ENCODE measurements around the gene CCDC43. TPM values are rescaled to one million over a fixed set of nuclear protein-coding genes. Genes with fewer than 3 reads are reported as not detected.
"Not testable (repeated sequence)": the region's sequence is repeated elsewhere in the genome, so short reads cannot be mapped to it uniquely, and the experiment has no call there.

Gene CCDC43, protein sequence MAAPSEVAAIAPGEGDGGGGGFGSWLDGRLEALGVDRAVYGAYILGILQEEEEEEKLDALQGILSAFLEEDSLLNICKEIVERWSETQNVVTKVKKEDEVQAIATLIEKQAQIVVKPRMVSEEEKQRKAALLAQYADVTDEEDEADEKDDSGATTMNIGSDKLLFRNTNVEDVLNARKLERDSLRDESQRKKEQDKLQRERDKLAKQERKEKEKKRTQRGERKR
- 23.5 and 26.1 TPM in 2 replicates for total RNA-seq (2014; rRNA removed; shearing (Covaris generic))

DNA sequence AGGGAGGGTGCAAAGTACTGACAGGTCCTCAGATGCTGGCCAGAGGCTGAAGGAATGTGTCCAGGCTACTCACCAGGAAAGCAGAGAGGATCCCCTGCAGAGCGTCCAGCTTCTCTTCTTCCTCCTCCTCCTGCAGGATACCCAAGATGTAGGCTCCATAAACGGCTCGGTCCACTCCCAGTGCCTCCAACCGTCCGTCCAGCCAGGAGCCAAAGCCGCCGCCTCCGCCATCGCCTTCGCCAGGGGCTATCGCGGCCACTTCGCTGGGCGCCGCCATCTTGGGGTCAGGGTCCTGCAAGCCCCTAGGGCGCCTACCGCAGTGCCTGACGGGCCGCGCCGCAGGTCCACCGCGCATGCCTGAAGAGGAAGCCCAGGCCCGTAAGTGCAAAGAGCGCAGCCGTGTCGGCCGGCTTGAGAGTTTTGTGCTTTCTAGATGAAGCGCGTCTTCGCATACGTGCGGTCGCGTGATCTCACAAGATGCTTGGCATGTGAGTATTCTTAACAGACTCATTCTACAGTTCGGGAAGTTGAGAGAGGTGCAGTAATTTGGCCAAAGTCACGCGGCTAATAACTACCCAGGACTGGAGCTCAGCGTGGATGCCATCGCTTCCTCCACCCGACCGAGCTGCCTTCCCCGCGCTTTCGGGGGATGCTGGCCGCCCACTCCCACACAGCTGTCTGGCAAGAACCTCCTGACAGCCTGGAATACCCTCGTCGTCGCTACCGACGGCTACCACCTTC, at the start of gene CCDC43:
CCDC43 (minus strand) TSS at position 300 of the 741 bp plus-strand sequence; CDS start at position 277, 23 bp downstream.
- DNase-seq (ENCODE audit: low read depth): peak; percentile 91

DNA sequence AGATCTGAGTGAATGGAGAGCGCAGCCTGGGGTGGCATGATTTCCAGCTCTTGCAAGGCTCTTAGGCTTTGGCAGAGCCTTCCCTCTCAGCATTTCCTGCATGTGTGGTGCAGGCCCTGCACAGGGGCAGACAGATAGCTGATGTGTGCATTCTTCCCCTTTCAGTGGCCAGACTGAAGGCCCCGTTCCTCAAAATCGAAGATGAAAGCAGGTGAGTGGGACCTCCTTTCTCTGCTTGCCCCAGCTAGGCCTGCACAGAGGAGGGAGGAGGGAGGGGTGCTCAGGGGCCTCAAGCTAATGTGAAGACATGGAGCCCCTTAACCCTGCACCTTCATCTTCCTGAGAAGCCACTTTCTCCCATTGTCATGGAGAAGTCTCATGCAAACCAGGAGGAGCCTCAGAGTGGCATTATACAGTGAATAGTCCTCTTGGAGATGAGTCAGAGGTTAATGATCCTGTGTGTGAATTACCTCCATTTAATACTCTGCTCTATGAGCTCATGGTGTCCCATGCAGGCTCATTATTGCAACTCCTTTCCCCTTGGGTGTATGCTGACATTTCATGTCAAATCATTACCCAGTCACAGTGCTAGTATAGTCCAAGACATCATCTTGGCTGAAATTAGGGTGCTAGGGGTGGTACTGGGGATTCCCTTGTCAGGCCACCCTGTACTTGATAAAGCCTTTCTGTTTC, 48.8 kb upstream of the CCDC43 start:
- DNase-seq (ENCODE audit: low read depth): no peak

DNA sequence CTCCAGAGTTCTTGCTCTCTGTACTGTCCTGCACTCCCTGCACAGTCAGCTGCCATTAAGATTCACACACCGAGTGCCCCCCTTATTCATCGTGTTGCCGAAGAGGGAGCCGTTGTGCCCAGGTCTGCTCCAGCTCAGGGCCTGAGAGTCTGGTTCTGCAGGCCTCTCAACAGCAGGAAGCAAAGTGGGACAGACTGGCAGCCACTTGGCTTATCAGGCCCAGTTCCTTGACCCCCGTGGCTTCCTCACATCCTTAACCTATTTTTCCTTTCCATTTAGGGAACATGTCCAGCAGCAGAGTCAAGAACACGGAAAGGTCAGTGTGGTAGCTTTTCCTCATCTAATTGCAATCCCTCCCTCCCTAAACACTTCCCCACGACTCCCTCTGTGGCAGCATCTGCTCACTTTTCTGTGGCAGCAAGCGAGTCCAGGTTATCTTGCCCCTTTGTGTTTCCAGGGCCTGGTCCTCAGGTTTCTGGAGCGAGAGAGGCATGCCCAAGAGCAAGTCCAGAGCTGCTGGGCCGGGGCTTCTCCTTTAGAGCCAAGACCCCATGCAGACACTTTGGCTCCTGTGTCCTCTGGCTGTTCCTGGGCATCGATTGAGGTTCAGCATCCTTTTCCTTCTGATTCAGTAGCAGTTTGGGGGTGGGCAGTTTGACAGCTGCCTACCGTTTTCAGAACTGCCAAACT, 47.1 kb upstream of the CCDC43 start:
- no peak for DNase-seq (ENCODE audit: low read depth)

DNA sequence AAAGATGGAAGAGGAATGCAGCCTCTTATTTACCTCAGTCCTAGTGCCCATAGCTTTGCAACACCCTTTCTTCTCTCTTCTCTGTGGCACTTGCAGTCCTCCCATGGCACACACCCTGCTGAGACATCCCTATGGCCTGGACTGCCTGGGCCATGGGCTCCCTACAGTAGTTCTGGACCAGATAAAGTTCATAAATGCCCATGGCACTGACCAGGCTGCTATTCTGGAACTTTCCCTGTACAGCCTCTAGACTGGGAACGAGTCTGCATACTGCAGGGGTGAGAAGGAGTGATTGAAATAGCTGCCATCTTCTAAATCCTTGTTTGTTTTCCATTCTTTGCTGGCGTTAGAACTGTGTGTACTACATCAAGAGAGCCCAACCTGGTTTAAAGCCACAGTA, 44.7 kb upstream of the CCDC43 start:
- DNase-seq (ENCODE audit: low read depth): no peak

DNA sequence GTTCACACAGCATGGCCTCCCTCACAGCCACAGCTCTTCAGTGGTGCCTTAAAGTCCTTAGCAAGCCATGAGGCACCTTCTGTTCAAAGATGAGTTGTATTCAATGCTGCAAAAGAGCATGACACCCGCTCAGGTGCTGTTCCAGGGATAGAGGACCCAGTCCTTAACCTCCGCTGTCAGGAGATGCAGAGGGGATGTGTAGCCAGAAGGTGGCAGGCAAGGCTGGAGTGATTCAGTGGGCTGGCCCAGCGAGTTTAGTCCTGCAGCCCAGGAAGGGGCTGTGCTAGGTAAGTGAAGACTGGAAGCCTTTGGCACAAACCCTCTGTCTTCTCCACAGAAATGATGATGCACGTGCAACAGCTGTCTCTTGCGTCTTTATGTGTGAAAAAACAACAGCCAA, 44.2 kb upstream of the CCDC43 start:
- no peak for DNase-seq (ENCODE audit: low read depth)

DNA sequence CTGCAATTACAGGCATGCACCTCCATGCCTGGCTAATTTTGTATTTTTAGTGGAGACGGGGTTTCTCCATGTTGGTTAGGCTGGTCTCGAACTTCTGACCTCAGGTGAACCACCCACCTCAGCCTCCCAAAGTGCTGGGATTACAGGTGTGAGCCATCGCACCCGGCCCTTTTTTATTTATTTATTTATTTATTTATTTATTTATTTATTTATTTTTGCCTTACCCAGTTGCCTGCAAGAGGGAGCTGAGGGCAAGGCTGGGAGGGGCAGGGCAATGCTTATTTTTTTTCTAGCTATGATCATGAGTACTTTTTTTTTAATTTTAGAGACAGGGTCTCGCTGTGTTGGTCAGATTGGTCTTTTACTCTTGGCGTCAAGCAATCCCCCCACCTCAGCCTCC, 36.5 kb upstream of the CCDC43 start:
- DNase-seq (ENCODE audit: low read depth): not testable (repeated sequence)

DNA sequence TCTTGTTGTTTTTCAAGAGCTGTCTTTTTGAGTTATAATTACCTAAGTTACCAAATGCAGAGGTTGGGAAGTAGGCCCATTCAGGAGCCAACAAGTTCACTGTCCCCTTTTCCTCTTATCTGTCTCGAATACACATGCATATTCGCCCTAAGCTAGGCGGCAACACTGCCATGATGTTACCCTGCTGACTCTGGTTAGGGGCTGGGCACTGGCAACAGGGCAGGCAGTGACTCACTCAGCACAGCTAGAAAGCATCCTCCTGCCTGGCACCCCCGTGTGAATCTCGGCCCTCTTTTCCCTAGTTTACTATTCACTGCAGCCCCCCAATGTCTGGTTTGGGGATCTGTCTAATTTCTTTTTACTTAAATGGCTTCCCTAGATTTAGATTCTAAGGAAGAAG, 32.7 kb upstream of the CCDC43 start:
- DNase-seq (ENCODE audit: low read depth): no peak

DNA sequence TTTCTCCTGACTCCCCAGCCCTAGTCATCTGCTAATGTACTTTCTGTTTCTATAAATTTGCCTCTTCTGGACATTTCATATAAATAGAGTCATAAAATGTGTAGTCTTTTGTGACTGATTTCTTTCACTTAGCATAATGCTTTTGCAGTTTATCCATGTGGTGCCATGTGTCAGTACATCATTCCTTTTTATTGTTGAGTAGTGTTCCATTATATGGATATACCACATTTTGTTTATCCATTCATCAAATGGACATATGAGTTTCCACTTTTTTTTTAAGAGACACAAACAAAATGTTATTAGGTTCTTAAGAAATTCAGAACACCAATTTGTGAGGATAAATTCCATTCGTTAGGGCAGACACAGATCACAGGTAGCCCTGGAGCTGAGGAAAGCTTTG, 29.9 kb upstream of the CCDC43 start:
- DNase-seq (ENCODE audit: low read depth): no peak

DNA sequence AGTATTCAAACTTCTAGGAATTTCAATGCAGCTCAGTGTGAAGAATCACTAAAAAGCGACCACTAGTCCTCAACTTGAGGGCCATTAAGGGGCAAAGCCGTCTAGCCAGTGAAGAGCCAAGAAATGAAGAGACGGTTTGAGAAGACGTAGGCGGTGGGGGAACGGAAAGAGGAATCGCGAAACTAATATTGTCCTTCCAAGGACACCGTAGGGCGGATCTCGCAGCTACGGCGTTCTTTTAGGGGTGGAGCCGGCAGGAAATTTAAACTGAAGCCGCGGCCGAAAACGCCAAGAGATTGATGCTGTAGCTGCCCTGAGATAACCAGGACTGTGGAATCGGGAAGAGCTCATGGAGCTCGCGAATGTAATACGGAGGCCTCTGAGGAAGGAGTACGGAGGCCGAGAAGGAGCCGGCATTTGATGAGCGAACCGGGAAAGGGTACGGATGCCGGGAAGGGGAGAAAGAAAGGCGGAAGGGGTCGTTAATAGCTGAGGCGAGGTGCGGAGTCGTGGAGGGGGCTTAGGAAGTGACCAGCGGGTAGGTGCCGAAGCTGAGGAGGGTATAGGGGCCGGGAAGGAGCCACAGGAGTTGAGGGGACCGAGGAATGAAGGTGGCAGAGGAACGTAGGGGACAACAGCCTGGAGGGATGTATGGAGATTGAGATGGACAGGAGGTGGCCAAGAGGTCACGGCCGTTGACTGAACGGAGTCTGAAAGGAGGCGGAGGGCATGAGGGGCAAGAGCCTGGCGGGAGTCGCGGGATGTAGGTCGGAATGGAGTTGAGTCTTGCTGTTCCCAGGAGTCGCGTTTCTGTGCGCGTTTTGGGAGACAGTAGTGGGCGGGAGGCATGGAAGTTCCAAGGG, 19.1 kb upstream of the CCDC43 start, which contains the start of gene DBF4B:
DBF4B (plus strand) TSS at position 265 of the 863 bp plus-strand sequence; CDS start at position 421, 156 bp downstream.
- peak; percentile 87 for DNase-seq (ENCODE audit: low read depth)

DNA sequence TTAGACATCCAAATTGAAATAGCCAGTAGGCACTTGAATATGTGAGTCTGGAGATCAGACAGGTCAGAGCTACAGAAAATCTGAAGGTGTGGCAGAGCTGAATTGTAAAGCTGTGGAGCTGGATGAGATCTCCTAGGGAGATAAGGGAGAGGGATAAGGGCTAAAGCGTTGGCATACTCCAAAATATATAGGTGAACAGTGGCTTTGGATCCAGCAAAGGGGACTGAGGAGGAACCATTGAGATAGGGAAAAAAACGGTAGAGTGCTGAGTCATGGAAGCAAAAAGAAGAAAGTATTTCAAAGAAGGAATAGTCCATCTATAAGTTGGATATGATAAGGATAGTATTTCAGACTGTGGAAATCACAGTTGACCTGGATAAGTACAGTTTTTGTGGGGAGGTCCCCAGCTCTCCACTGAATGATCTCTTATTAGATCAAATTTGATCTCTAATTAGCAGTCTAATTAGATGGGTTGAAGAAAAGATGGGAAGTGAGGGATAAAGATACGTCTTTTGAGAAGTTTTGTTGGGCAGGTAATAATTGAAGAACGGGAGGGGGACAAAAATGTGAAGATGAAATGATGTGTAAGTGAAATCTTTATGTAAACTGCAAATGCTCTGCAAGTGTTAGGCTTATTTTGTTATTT, 18.3 kb upstream of the CCDC43 start:
- DNase-seq (ENCODE audit: low read depth): no peak

DNA sequence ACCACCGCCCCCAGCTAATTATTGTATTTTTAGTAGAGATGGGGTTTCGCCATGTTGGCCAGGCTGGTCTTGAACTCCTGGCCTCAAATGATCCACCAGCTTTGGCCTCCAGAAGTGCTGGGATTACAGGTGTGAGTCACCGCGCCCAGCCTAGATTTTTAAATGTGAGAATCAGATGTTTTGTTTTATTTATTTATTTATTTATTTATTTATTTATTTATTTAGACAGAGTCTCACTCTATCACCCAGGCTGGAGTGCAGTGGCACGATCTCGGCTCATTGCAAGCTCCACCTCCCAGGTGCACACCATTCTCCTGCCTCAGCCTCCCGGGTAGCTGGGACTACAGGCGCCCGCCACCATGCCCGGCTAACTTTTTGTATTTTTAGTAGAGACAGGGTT, 10.7 kb upstream of the CCDC43 start:
- DNase-seq (ENCODE audit: low read depth): not testable (repeated sequence)

DNA sequence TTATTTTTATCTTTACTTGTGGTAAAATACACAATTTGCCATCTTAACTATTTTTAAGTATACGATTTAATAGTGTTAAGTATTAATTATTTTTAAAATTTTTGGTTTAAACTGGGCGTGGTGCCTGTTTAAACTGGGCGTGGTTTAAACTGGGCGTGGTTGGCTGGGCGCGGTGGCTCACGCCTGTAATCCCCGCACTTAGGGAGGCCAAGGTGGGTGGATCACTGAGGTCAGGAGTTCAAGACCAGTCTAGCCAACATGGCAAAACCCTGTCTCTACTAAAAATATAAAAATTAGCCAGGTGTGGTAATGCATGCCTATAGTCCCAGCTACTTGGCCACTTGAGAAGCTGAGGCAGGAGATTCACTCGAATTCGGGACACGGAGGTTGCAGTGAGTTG, 4.0 kb upstream of the CCDC43 start:
- DNase-seq (ENCODE audit: low read depth): no peak

DNA sequence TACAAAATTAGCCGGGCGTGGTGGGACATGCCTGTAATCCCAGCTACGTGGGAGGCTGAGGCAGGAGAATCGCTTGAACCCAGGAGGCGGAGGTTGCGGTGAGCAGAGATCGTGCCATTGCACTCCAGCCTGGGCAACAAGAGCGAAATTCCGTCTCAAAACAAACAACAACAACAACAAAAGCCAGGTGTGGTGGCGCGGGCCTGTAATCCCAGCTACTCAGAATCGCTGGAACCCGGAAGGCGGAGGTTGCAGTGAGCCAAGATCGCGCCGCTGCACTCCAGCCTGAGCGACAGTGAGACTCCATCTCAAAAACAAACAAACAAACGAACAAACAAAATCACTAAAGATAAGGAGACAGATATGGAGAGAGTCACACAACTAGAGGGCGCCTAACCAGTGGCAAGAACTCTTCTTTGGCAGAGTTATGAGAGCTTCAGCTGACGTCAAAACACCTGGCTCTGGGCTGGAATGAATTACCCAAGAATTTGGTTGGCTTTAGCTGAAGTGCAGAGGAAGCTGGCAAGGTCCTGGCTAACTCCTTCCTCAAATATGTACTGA, 1.2 kb upstream of the CCDC43 start:
- DNase-seq (ENCODE audit: low read depth): peak; percentile 42

DNA sequence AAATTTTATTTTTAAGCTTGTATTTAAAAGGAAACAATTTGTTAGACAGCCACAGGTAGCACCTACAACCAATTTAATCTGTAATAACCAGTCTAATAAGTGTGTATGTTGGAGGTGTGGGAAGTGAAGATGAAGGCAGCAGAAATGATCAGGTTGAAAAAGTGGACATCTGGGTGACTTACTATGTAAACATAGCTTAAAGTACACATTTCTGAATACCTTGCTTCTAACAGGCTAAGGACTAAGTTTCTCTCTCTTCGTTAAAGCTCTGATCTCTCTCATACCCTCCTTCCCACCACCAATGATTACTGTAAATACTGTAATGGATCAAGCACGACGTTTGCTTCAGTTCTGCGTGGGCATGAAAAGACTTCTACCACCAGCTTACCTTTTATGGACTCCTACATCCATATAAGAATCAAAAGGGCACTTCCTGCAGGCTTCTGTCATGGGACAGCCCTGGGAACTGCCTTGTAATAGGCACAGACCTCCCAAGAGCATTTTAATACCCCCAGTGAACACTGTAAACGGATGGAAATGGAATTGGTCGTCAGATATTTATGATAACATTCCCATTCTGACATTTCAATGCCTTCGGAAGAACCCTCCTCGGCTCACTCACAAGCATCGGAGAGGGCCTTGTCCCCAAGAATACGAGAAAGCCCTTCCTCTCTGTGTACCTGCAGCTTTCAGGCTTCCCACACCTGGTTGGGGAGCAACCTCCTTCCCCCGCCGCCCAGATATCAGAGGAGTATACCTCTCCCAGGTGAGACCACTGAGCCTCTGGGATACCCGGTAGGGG, 700 bp downstream of the CCDC43 start:
- no peak for DNase-seq (ENCODE audit: low read depth)

DNA sequence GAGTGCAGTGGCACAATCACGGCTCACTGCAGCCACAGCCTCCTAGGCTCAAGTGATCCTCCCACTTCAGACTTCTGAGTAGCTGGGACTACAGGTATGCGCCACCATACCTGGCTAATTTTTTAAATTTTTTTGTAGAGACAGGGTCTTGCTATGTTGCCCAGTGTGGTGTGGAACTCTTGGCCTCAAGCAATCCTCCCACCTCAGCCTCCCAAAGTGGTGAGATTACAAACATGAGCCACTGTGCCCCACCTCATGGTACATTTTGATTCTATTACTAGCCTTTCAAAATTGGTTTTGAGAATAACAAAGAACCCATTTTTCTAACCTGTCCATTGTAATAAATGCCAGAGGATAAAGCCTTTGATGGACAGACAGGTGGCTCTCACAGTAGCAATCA, 1.4 kb downstream of the CCDC43 start:
- DNase-seq (ENCODE audit: low read depth): no peak

DNA sequence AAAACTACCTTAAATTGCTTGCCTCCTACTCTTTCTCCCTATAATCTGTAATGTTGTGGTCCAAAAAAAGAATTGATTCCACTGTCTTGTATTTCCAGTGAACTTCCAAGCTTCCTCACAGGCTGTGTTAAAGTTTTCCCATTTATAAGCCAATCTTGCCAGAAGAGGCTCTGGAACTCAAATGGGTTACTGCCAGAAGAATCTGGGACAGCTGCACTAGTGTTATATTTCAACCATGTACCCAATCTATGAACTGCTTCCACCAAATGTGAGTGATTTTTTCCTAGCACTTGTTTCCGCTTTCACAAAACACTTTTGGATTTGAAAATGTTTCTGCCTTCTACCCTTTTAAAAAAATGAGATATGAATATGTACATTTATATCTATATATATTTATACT, 1.8 kb downstream of the CCDC43 start:
- DNase-seq (ENCODE audit: low read depth): no peak

DNA sequence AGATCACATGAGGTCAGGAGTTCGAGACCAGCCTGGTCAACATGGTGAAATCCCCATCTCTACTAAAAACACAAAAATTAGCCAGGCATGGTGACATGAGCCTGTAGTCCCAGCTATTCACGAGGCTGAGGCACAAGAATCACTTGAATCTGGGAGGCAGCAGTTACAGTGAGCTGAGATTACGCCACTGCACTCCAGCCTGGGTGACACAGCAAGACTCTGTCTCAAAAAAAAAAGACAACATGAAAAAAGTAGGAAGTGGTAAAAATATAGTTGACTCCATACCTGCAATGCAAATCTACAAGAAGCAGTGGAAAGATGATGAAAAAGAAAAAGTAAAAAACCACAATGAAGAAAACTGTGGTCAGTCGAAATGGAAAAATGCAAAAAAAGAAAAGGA, 6.3 kb downstream of the CCDC43 start:
- not testable (repeated sequence) for DNase-seq (ENCODE audit: low read depth)

DNA sequence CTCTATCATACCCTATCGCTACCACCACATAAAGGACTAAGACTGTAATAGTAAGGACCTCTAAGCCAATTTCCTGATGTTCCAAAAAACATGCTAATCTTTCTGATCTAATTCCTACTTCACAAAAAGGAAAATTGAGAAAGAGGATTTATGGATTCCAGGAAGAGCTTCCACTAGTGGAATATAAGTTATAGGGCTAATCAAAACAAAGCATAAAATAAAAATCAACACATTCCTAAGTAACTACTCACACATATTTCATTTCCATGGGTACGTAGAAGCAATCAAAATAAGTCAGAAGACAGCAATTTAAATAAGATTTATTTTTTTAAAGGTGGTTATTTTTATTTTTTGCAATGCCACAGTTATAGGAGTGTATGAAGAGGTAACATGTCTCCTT, 12.4 kb downstream of the CCDC43 start:
- DNase-seq (ENCODE audit: low read depth): peak; percentile 46

DNA sequence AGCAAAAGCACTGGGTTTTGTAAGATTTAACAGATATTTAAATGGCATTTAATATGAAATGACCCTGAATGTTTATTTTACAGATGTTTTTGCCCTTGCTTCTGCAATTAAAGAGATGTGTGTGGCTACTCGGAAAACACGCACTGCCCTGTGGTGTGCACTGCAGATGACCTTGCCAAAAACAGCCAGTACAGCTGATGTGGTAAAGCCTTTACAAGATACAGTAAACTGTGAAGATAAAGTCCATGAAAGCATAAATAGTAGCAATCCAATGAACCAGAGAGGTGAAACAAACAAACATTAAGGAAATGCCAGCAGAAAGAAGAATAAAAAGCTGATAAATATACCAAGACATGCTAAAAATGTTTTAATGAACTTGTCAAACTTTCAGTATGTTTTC, 15.7 kb downstream of the CCDC43 start:
- DNase-seq (ENCODE audit: low read depth): no peak
